ENCODE measurements around the gene LZTR1.

Gene LZTR1

DNA sequence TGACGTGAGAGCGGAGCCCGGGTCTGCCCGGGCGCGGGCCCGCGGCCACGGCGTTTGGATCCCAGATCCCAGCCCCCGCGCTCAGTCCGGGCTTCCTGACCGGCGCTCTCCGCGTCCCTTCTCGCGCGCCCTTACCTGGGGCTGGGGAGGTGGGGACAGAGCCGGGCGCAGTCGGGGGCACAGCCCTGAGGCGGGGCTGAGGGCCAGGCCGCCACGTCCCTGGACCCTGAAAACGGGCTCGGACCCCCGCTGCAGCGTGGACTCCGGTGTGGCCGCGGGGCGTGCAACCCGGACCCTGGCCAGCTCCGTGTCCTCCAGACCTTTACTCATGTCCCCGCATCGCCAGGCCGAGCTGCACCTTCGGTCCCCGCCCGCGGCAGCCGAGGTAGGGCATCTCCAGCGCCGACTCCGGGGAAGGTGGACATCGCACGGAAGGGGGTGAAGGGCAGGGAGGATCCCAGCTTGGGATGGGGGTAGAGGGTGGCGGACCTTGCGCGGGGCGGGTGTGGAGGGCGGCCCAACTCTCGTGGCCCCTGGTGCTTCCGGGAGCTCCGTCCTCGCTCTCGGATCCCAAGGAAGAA is 24.9 kb upstream of the LZTR1 start:
- DNase-seq (ENCODE audit: low read depth): no peak
- peak overlapping the region; percentile 63 for H3K4me3 ChIP-seq (ENCODE audit: control insufficient read depth, low read depth, low read length)
- TF ChIP-seq, protein P1, sequence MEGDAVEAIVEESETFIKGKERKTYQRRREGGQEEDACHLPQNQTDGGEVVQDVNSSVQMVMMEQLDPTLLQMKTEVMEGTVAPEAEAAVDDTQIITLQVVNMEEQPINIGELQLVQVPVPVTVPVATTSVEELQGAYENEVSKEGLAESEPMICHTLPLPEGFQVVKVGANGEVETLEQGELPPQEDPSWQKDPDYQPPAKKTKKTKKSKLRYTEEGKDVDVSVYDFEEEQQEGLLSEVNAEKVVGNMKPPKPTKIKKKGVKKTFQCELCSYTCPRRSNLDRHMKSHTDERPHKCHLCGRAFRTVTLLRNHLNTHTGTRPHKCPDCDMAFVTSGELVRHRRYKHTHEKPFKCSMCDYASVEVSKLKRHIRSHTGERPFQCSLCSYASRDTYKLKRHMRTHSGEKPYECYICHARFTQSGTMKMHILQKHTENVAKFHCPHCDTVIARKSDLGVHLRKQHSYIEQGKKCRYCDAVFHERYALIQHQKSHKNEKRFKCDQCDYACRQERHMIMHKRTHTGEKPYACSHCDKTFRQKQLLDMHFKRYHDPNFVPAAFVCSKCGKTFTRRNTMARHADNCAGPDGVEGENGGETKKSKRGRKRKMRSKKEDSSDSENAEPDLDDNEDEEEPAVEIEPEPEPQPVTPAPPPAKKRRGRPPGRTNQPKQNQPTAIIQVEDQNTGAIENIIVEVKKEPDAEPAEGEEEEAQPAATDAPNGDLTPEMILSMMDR (IDR thresholded peaks at IDR 0.05; ENCODE audit: control insufficient read depth, insufficient read depth, low read depth, low read length, missing control alignments): no peak

DNA sequence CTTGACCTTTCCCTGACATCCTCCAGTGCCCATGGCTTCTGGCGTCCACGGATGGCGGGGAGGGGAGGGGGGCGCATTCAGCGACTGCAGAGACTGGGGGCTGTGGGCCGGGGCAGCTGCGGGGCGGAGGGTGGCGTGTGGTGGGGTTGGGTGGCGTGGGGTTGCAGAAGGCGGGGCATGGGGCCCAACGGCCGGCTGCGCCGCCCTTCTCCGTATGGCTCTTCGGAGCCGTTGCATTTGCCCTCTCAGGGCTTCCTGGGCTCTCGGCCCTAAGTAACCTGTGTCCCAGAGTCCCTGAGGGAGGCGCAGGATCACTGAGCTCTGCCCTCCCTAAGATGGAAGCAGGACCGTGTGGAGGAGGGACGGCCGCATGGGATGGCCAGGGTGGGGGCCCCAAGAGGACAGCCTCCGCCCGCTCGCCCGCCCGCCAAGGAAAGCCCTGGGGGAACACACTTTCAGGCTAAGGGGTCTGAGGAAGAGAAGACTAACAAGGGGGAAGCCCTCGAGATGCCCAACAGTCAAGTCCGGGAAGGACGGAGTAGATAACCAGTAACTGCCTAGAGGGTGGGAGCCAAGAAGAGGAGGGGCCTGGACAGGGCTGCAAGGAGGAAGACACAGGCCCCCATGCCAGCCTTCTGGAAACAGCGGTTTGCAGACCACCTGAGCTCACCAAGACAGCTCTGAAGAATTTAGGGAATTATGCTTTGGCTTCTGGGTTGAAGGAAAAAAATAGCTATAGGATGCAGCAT is 24.2 kb upstream of the LZTR1 start:
- DNase-seq (ENCODE audit: low read depth): no peak
- peak overlapping the region; percentile 63 for H3K4me3 ChIP-seq (ENCODE audit: control insufficient read depth, low read depth, low read length)
- TF ChIP-seq, protein P1 (IDR thresholded peaks at IDR 0.05; ENCODE audit: control insufficient read depth, insufficient read depth, low read depth, low read length, missing control alignments): no peak

DNA sequence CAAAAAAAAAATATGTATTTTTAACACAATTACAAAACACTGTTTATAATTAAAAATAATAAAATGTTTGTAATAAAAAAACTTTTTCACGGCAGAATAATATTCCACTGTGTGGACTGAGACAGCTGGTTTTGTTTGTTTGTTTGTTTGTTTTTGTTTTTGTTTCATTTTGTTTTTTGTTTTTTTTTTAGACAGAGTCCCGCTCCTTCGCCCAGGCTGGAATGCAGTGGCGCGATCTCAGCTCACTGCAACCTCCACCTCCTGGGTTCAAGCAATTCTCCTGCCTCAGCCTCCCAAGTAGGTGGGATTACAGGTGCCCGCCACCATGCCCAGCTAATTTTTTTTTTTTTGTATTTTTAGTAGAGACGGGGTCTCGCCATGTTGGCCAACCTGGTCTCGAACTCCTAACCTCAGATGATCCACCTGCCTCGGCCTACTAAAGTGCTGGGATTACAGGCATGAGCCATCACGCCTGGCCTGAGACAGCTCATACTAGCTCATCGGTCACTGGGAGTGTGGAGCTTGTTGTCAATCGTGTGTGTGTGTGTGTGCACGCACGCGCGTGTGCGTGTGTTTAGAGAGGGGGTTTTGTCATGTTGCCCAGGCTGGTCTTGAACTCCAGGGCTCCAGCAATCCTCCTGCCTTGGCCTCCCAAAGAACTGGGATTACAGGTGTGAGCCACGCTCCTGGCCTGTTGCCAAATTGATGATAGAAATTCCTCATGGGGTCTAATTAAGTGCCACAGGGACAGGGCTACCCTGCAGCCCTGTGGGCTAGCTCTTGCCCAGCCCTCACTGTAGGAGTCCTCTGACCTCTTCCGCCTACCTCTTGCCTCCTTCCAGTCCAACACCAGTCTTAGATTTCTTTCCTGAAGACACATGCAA is 22.3 kb upstream of the LZTR1 start:
- DNase-seq (ENCODE audit: low read depth): no peak
- TF ChIP-seq, protein P1 (IDR thresholded peaks at IDR 0.05; ENCODE audit: control insufficient read depth, insufficient read depth, low read depth, low read length, missing control alignments): no peak
- H3K4me3 ChIP-seq (ENCODE audit: control insufficient read depth, low read depth, low read length): no peak overlapping the region

DNA sequence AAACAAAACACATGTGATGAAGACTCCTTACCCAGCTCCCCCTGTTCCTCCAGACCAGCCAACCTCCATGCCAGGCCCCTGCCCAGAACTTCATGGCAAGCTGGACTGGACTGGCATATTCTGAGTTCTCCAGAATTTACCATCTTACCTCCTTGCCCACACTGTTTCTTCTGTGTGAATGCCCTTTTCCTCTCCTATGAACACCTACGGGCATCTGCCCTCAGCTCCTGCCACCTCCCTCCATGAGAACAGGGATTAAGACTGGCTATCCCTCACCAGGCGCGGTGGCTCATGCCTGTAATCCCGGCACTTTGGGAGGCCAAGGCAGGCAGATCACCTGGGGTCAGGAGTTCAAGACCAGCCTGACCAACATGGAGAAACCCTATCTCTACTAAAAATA is 21.5 kb upstream of the LZTR1 start:
- TF ChIP-seq, protein P1 (IDR thresholded peaks at IDR 0.05; ENCODE audit: control insufficient read depth, insufficient read depth, low read depth, low read length, missing control alignments): no peak
- no peak overlapping the region for H3K4me3 ChIP-seq (ENCODE audit: control insufficient read depth, low read depth, low read length)
- no peak for DNase-seq (ENCODE audit: low read depth)

DNA sequence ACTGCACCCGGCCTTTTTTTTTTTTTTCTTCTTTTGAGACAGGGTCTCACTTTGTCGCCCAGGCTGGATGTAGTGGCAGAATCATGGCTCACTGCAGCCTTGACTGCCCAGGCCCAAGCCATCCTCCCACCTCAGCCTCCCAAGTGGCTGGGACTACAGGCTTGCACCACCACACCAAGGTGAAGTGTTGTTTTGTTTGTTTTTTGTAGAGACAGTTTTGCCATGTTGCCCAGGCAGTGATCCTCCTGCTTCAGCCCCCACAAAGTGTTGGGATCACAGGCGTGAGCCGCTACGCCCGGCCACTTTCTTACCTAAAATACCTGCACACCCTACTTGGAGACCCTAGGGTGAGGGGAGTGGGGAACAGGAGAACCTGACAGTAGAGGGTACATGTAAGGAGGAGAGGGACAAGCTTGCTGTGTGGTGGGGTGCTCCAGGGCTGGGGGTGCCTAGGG is 19.6 kb upstream of the LZTR1 start:
- no peak for DNase-seq (ENCODE audit: low read depth)
- TF ChIP-seq, protein P1 (IDR thresholded peaks at IDR 0.05; ENCODE audit: control insufficient read depth, insufficient read depth, low read depth, low read length, missing control alignments): no peak
- H3K4me3 ChIP-seq (ENCODE audit: control insufficient read depth, low read depth, low read length): no peak overlapping the region

DNA sequence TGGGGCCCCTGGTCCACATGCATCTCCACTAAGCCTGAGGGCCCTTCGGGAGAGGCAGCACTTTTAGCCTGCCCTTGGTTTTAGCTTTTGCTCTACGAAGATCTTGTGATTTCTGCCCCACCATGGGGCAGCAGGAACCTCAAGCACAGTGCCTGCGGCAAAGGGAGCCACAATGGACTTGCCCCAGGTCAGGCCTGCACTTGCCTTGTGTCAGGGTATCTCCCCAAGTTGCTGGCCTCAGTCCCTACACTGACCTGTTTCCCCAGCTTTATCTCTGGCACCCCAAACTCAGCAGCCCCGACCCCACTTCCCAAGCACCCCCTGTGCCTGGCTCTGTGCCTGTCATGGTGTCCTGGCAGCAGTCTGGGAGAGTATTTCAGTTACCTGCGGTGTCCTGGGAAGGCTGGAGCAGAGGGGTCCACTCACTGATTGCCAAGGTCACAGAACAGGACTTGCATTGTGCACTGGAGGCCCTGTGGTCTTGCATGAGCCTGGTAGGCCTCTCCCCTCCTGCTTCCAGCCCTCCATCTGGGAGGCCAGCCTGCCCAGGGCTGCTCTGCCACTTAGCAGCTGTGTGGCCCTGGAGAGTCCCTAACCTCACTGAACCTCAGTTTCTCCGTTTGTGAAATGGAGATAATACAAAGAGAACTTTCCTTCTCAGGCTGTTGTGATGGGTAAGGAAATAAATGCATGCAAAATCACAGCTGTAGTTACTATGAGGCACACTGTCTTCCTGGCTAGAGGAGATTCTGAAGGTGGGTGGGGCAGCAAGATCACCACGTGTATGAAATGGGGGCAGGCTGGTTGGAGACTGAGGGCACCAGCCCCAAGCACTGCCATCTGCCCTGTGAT is 18.7 kb upstream of the LZTR1 start:
- no peak overlapping the region for H3K4me3 ChIP-seq (ENCODE audit: control insufficient read depth, low read depth, low read length)
- TF ChIP-seq, protein P1 (IDR thresholded peaks at IDR 0.05; ENCODE audit: control insufficient read depth, insufficient read depth, low read depth, low read length, missing control alignments): no peak
- no peak for DNase-seq (ENCODE audit: low read depth)
